ENCODE measurements around the gene NREP.

GRCh38 chr5:111682641-111683040, 74.4 kb downstream of the NREP start:
- TF ChIP-seq POLR2AphosphoS5 (IDR thresholded peaks at IDR 0.05; ENCODE audit: low read depth, low read length) (no peak), SIN3A (IDR thresholded peaks at IDR 0.05; ENCODE audit: borderline replicate concordance, insufficient read depth, low read length) (no peak)

Data from PFSK-1 (cell line).